Measurements from ENCODE around the gene YTHDC1.
A peak's percentile ranks its signal among the peaks of the same experiment; 100 is the strongest.

The YTHDC1 gene

DNA sequence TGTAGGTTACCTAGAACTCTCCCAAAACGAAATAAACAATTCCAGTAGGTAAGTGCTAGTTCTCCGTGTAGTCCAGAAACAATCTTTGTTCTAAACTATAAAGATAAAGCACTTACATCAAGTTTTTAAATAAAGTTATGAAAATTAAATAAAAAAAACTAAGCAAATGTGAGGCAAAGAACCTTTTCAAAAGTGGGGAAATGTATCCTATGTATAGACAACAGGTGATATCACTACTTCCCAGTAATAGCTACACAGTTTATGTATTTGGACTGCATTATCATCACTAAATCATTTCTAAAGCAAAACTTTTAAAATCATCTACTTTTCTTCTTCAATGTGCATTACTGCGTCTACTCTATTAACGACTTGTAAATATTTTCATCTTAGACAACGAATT, 2.0 kb downstream of the YTHDC1 start:
- Mint-ChIP-seq H3K27me3 (no peaks in the 10 kb centered on the region), H3K4me3 (peak overlapping the region; percentile 97), H3K36me3 (ENCODE audit: insufficient read depth) (peaks cover 19% of the 10 kb centered on the region), H3K27ac (ENCODE audit: low read depth) (peak overlapping the region; percentile 99), H3K9me3 (no peaks in the 10 kb centered on the region), H3K4me1 (peaks cover 45% of the 10 kb centered on the region)
- DNase-seq (ENCODE audit: low spot score in 2 of 2) (no peak), ATAC-seq (replicated peaks; ENCODE audit: extremely low read depth, poor library complexity, severe bottlenecking) (no peak)

DNA sequence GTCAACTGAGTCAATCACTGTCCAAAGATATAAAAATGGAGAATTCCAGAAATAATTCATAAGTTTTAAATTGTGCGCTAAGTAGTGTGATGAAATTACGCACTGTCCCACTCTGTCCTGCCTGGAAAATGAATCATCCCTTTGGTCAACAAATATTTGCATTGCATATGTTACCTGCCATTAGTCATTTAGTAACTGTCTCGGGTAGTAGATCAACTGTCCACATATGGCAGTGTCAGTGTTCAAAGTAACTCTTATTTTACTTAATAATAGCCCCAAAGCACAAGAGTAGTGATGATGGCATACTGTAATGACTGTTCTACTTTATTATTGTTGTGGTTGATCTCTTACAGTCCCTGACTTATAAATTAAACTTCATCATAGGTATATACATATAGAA, 3.4 kb downstream of the YTHDC1 start:
- Mint-ChIP-seq H3K9me3 (no peaks in the 10 kb centered on the region), H3K4me1 (peaks cover 53% of the 10 kb centered on the region), H3K4me3 (peak overlapping the region; percentile 48), H3K36me3 (ENCODE audit: insufficient read depth) (peaks cover 25% of the 10 kb centered on the region), H3K27me3 (no peaks in the 10 kb centered on the region), H3K27ac (ENCODE audit: low read depth) (no peak overlapping the region)
- ATAC-seq (replicated peaks; ENCODE audit: extremely low read depth, poor library complexity, severe bottlenecking) (no peak), DNase-seq (ENCODE audit: low spot score in 2 of 2) (no peak)

DNA sequence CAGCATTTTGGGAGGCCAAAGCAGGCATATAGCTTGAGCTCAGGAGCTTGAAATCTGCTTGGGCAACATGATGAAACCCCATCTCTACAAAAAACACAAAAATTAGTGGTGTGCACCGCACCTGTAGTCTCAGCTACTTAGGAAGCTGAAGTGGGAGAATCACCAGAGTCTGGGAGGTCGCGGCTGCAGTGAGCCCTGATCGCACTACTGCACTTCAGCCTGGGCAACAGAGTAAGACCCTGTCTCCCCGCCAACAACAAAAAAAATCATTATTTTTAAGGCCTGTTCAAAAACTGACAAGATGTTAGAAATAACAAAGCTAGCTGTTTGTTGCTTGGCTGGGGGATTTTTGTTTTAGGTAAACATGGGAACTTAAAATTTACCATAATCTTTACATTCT, 5.1 kb downstream of the YTHDC1 start:
- peak overlapping the region; percentile 63 for H3K4me3 Mint-ChIP-seq

DNA sequence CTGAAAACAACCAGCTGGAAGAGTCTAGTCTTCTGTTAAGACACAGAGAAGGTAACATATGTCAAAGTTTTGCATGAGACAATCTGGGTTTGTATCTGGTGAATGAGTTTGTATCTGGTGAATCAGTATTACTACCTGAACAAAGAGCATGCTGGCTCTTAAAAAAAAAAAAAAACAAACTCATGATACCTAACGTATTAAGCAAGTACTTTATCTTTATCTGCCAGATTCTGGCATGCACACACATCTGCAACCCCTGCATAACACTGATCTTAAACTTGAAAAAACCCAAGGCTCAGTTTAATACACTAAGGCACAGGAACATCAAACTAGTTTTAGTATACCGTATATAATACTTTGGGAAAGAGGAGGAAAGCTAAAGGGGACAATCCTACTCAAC, 5.8 kb downstream of the YTHDC1 start:
- H3K27me3 Mint-ChIP-seq: no peaks in the 10 kb centered on the region
- peaks cover 15% of the 10 kb centered on the region for H3K36me3 Mint-ChIP-seq (ENCODE audit: insufficient read depth)
- ATAC-seq (replicated peaks; ENCODE audit: extremely low read depth, poor library complexity, severe bottlenecking) (no peak), DNase-seq (ENCODE audit: low spot score in 2 of 2) (no peak)
- H3K4me3 Mint-ChIP-seq: peak overlapping the region; percentile 63
- H3K9me3 Mint-ChIP-seq: no peaks in the 10 kb centered on the region
- peaks cover 62% of the 10 kb centered on the region for H3K4me1 Mint-ChIP-seq
- H3K27ac Mint-ChIP-seq (ENCODE audit: low read depth): peak overlapping the region; percentile 38

More for the DNA sequence above, 5.1 kb downstream of the YTHDC1 start:
- Mint-ChIP-seq H3K36me3 (ENCODE audit: insufficient read depth) (peaks cover 22% of the 10 kb centered on the region), H3K27ac (ENCODE audit: low read depth) (no peak overlapping the region), H3K27me3 (no peaks in the 10 kb centered on the region), H3K4me1 (peaks cover 56% of the 10 kb centered on the region), H3K9me3 (no peaks in the 10 kb centered on the region)
- DNase-seq (ENCODE audit: low spot score in 2 of 2): no peak
- ATAC-seq (replicated peaks; ENCODE audit: extremely low read depth, poor library complexity, severe bottlenecking): no peak

DNA sequence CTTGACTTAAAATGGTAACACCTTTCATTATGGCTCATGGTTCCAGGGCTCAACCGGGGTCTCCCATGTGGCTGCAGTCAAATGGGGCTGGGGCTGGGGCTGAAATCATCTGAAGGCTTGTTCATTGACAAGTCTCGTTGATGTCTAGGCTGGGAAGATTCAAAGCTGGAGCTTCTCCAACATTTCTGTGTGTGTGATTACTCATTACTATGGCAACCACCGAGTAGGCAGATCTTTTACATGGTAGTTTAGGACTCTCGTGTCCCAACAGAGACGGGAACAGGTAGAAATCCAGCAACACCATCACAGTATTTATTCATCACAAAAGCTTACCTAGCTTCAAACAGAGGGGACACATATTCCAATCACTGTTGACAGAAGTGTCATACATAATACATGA, 7.8 kb downstream of the YTHDC1 start:
- H3K4me3 Mint-ChIP-seq: peak overlapping the region; percentile 57
- H3K27ac Mint-ChIP-seq (ENCODE audit: low read depth): peak overlapping the region; percentile 50
- peaks cover 13% of the 10 kb centered on the region for H3K36me3 Mint-ChIP-seq (ENCODE audit: insufficient read depth)
- no peak for DNase-seq (ENCODE audit: low spot score in 2 of 2)
- no peak for ATAC-seq (replicated peaks; ENCODE audit: extremely low read depth, poor library complexity, severe bottlenecking)
- peaks cover 54% of the 10 kb centered on the region for H3K4me1 Mint-ChIP-seq
- no peaks in the 10 kb centered on the region for H3K27me3 Mint-ChIP-seq
- H3K9me3 Mint-ChIP-seq: no peaks in the 10 kb centered on the region

DNA sequence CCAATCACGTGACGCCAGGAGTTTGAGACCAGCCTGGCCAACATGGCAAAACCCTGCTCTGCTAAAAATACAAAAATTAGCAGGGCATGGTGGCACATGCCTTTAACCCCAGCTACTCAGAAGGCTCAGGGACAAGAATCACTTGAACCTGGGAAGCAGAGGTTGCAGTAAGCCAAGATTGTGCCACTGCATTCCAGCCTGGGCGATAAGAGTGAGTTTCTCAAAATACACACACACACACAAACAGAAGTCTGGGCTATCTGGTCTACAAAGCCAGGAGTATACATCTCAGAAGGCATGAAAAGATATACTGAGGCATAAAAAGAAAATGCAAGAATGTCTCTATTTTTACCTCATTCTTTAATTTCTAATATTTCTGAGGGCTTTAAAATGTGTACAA, 11.3 kb downstream of the YTHDC1 start:
- peaks cover 48% of the 10 kb centered on the region for H3K4me1 Mint-ChIP-seq
- H3K36me3 Mint-ChIP-seq (ENCODE audit: insufficient read depth): peaks cover 31% of the 10 kb centered on the region
- H3K9me3 Mint-ChIP-seq: no peaks in the 10 kb centered on the region
- H3K4me3 Mint-ChIP-seq: no peak overlapping the region
- no peaks in the 10 kb centered on the region for H3K27me3 Mint-ChIP-seq
- no peak for DNase-seq (ENCODE audit: low spot score in 2 of 2)
- no peak overlapping the region for H3K27ac Mint-ChIP-seq (ENCODE audit: low read depth)
- no peak for ATAC-seq (replicated peaks; ENCODE audit: extremely low read depth, poor library complexity, severe bottlenecking)

DNA sequence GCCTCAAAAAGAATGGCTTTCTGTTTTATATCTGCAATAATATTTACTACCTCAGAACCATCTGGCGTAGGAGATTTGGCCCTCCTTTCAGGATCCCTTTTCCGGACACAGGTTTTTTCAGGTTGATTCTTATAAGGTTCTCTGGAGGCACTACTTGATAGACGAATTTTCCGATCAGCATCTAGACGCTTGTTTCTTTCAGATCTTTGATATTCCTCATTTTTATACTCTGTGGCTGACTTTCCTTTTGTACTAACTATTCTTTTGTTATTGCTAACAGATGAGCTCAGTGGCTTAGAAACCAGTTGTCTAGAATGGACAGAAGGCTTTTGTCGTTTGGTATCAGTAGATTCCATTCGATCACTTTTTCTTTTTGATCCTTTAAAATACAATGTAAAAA, 12.4 kb downstream of the YTHDC1 start:
- H3K27ac Mint-ChIP-seq (ENCODE audit: low read depth): peak overlapping the region; percentile 49
- H3K4me1 Mint-ChIP-seq: peaks cover 49% of the 10 kb centered on the region
- H3K27me3 Mint-ChIP-seq: no peaks in the 10 kb centered on the region
- peaks cover 42% of the 10 kb centered on the region for H3K36me3 Mint-ChIP-seq (ENCODE audit: insufficient read depth)
- ATAC-seq (replicated peaks; ENCODE audit: extremely low read depth, poor library complexity, severe bottlenecking) (no peak), DNase-seq (ENCODE audit: low spot score in 2 of 2) (no peak)
- no peaks in the 10 kb centered on the region for H3K9me3 Mint-ChIP-seq
- H3K4me3 Mint-ChIP-seq: no peak overlapping the region

DNA sequence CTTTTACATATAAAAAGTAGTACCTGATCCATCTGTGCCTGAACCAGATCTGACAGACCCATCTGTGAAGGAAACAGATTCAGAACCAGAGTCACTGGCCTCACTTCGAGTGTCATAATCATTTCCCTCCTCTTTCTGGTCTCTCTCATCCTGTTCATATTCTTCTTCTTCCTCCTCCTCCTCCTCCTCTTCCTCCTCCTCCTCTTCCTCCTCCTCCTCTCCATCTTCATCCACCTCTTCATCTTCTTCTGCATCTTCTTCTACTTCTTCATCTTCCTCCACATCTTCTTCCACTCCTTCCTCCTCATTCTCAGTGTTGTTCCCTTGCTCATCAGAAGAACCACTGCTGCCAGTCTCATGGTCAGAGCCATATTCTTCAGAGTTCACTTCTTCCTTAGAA, 12.9 kb downstream of the YTHDC1 start:
- ATAC-seq (replicated peaks; ENCODE audit: extremely low read depth, poor library complexity, severe bottlenecking) (no peak), DNase-seq (ENCODE audit: low spot score in 2 of 2) (no peak)
- H3K27ac Mint-ChIP-seq (ENCODE audit: low read depth): peak overlapping the region; percentile 49
- no peak overlapping the region for H3K4me3 Mint-ChIP-seq
- peaks cover 44% of the 10 kb centered on the region for H3K36me3 Mint-ChIP-seq (ENCODE audit: insufficient read depth)
- H3K27me3 Mint-ChIP-seq: no peaks in the 10 kb centered on the region
- H3K9me3 Mint-ChIP-seq: no peaks in the 10 kb centered on the region
- H3K4me1 Mint-ChIP-seq: peaks cover 45% of the 10 kb centered on the region

DNA sequence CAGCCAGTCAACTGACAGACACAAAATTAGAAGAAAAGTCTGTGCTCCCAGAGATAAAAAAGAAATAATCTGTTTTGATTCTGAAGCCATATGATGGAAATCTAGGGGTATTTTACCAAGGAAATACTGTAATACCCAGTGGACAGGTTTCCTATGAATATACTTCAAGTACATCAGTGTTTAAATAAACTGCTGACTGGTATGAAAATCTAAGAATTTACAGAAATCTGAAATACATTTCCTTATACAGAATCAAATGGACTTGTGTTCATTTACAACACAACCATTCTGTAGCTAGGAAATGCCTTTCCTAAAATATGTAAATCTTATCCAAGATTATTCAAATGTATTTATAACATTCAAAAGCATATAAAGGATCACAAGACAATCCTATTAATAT, 13.4 kb downstream of the YTHDC1 start:
- Mint-ChIP-seq H3K9me3 (no peaks in the 10 kb centered on the region), H3K4me3 (no peak overlapping the region), H3K4me1 (peaks cover 41% of the 10 kb centered on the region), H3K36me3 (ENCODE audit: insufficient read depth) (peaks cover 47% of the 10 kb centered on the region), H3K27me3 (no peaks in the 10 kb centered on the region), H3K27ac (ENCODE audit: low read depth) (peak overlapping the region; percentile 58)
- ATAC-seq (replicated peaks; ENCODE audit: extremely low read depth, poor library complexity, severe bottlenecking): no peak
- DNase-seq (ENCODE audit: low spot score in 2 of 2): no peak

DNA sequence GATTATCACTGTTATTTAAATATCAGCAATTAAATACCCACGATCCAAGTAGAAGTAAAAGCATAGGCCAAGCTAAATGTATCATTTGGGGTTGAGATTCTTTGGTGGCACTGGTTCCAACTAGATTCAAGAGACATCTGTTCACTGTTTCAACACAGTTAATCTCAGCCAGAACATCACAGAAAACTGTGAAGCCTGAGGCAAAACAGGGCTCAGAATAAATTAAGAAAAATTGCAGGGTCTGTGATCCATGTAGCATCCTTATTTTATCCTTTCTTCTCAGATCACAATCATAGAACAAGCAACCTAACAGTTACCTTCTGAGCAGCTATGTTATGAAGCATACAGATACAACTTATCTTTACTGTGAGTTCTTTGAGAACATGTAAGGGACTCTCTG, 23.7 kb downstream of the YTHDC1 start:
- ATAC-seq (replicated peaks; ENCODE audit: extremely low read depth, poor library complexity, severe bottlenecking): no peak
- Mint-ChIP-seq H3K27ac (ENCODE audit: low read depth) (peak overlapping the region; percentile 55), H3K36me3 (ENCODE audit: insufficient read depth) (peaks cover 62% of the 10 kb centered on the region), H3K27me3 (no peaks in the 10 kb centered on the region), H3K4me1 (peaks cover 6% of the 10 kb centered on the region), H3K9me3 (no peaks in the 10 kb centered on the region), H3K4me3 (no peak overlapping the region)
- no peak for DNase-seq (ENCODE audit: low spot score in 2 of 2)

DNA sequence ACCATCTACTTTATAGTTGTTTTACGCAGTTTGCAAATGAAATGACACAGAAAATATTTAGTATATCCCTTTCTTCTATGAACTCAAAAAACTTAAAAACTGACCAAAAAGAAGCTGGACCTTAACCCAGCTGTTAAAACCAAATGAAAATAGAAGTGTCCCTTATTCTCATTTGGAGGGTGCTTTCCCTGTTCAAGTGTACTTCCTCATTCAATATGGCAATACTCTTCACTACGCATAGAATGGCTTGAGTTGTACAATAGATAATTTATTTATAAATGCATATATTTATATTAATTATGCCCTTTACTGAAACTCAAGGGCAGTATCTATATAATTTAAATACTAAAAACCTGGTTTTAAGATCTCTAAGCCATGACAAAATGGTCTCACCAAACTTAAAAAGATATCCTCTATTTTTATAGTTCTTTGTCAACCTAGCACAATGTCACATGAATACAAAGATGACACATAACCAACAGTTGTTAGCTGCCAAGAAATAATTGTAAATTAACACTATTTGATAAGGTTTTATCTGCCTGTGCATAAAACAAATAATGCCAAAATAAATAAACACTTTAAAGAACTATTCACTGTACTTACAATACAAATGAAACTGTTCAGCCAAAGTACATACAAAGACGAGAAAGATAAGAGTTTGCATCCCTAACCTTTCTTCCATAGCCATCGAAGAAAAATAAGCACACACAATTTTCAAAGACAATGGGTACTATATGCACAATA, 25.2 kb downstream of the YTHDC1 start:
- H3K27me3 Mint-ChIP-seq: no peaks in the 10 kb centered on the region

DNA sequence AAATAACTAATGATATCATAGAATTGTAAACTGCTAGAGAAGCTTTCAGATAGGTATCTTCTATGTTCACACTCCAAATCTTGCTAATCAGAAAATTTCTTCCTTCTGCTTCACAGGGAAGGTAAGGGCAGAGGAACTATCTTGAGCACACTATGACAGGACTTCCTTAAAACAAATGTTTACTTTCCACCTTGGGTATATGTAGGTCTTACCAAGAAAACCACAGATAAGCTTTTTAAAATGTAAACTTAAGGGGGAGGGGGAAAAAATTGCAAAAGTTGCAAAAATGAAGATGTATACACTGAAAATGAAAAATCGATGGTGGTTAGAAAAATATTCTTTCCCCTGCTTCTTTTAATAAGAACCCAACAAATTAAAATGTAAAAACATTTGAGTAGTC, 30.9 kb downstream of the YTHDC1 start:
- peak; percentile 19 for ATAC-seq (replicated peaks; ENCODE audit: extremely low read depth, poor library complexity, severe bottlenecking)
- H3K27me3 Mint-ChIP-seq: no peaks in the 10 kb centered on the region
- no peak for DNase-seq (ENCODE audit: low spot score in 2 of 2)
- no peaks in the 10 kb centered on the region for H3K9me3 Mint-ChIP-seq
- H3K36me3 Mint-ChIP-seq (ENCODE audit: insufficient read depth): peaks cover 59% of the 10 kb centered on the region
- no peak overlapping the region for H3K4me3 Mint-ChIP-seq
- peaks cover 14% of the 10 kb centered on the region for H3K4me1 Mint-ChIP-seq
- no peak overlapping the region for H3K27ac Mint-ChIP-seq (ENCODE audit: low read depth)

More for the DNA sequence above, 25.2 kb downstream of the YTHDC1 start:
- no peak for ATAC-seq (replicated peaks; ENCODE audit: extremely low read depth, poor library complexity, severe bottlenecking)
- peak overlapping the region; percentile 55 for H3K27ac Mint-ChIP-seq (ENCODE audit: low read depth)
- no peak for DNase-seq (ENCODE audit: low spot score in 2 of 2)
- peaks cover 57% of the 10 kb centered on the region for H3K36me3 Mint-ChIP-seq (ENCODE audit: insufficient read depth)
- no peaks in the 10 kb centered on the region for H3K9me3 Mint-ChIP-seq
- no peak overlapping the region for H3K4me3 Mint-ChIP-seq
- H3K4me1 Mint-ChIP-seq: peaks cover 6% of the 10 kb centered on the region

DNA sequence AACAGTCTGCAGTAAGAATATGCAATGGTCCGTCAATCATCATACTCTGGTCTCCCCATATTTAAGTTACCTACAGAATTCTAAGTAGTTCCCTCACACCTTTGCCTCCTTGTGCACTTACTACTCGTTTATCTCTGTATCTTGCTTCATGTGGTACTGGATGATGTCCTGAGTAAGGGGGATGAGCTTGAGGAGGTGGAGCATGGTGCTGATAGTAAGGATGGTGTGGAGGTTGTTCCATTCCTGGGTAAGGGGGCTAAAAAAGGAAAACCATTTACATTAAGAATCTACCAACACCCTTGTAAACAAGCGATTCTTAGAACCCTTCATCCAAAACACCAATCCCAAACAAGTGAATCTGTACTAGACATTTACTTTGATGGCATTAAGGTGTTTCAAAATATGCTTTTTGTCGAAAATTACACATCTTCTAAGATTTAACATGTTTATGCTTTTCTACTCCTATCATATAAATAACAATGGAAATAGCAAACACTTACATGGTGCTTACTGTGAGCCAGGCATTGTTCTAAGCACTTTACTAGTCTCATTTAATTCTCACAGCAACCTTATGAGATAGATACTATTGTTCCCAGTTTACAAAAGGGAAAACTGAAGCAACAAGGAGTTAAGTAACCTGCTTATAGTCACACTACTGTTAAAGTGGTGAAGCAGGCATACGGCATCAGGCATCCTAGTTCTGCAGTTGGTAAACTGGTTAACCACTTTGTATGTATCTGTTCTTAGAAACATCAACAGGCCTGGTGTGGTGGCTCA, 33.5 kb downstream of the YTHDC1 start:
- Mint-ChIP-seq H3K27ac (ENCODE audit: low read depth) (no peak overlapping the region), H3K27me3 (no peaks in the 10 kb centered on the region), H3K4me3 (no peak overlapping the region), H3K9me3 (no peaks in the 10 kb centered on the region), H3K36me3 (ENCODE audit: insufficient read depth) (peaks cover 63% of the 10 kb centered on the region), H3K4me1 (peaks cover 8% of the 10 kb centered on the region)
- no peak for DNase-seq (ENCODE audit: low spot score in 2 of 2)
- ATAC-seq (replicated peaks; ENCODE audit: extremely low read depth, poor library complexity, severe bottlenecking): no peak

All from central memory CD8-positive, alpha-beta T cell (primary cell).